ENCODE data around the gene HTR7. TPM values are rescaled to one million over a fixed set of nuclear protein-coding genes. Genes with fewer than 3 reads are reported as not detected.

HTR7 gene
- total RNA-seq, 1 donor from 2014 or later: 2.3 TPM

- TF ChIP-seq CTCF (conservative IDR thresholded peaks at IDR 0.05): no peak
- H3K27ac Mint-ChIP-seq: no peak overlapping the region
- no peak overlapping the region for H3K4me3 Mint-ChIP-seq
- H3K4me1 Mint-ChIP-seq (ENCODE audit: unreplicated experiment): peaks cover 7% of the 10 kb centered on the region
- no peaks in the 10 kb centered on the region for H3K36me3 Mint-ChIP-seq
- peaks cover 23% of the 10 kb centered on the region for H3K27me3 Mint-ChIP-seq
- no peaks in the 10 kb centered on the region for H3K9me3 Mint-ChIP-seq
- no peak for DNase-seq (ENCODE audit: extremely low spot score, unreplicated experiment)
These were observed 111.0 kb downstream of the HTR7 start for GRCh38 chr10:90746829-90747228.

GRCh38 chr10:90745565-90745964 lies 112.3 kb downstream of the HTR7 start:
- TF ChIP-seq CTCF (conservative IDR thresholded peaks at IDR 0.05): no peak
- Mint-ChIP-seq H3K27me3 (peaks cover 16% of the 10 kb centered on the region), H3K4me1 (ENCODE audit: unreplicated experiment) (peaks cover 8% of the 10 kb centered on the region), H3K27ac (no peak overlapping the region), H3K36me3 (no peaks in the 10 kb centered on the region), H3K4me3 (no peak overlapping the region), H3K9me3 (no peaks in the 10 kb centered on the region)
- DNase-seq (ENCODE audit: extremely low spot score, unreplicated experiment): no peak

GRCh38 chr10:90743291-90743690 lies 114.5 kb downstream of the HTR7 start:
- H3K27ac Mint-ChIP-seq: no peak overlapping the region
- H3K4me3 Mint-ChIP-seq: no peak overlapping the region
- no peaks in the 10 kb centered on the region for H3K9me3 Mint-ChIP-seq
- no peak for TF ChIP-seq CTCF (conservative IDR thresholded peaks at IDR 0.05)
- no peak for DNase-seq (ENCODE audit: extremely low spot score, unreplicated experiment)
- peaks cover 8% of the 10 kb centered on the region for H3K4me1 Mint-ChIP-seq (ENCODE audit: unreplicated experiment)
- peaks cover 9% of the 10 kb centered on the region for H3K27me3 Mint-ChIP-seq
- H3K36me3 Mint-ChIP-seq: no peaks in the 10 kb centered on the region

- Mint-ChIP-seq H3K27me3 (no peaks in the 10 kb centered on the region), H3K36me3 (no peaks in the 10 kb centered on the region), H3K4me1 (ENCODE audit: unreplicated experiment) (peaks cover 8% of the 10 kb centered on the region), H3K4me3 (no peak overlapping the region), H3K27ac (no peak overlapping the region), H3K9me3 (no peaks in the 10 kb centered on the region)
- DNase-seq (ENCODE audit: extremely low spot score, unreplicated experiment): no peak
- TF ChIP-seq CTCF (conservative IDR thresholded peaks at IDR 0.05): no peak
These were observed 115.8 kb downstream of the HTR7 start for GRCh38 chr10:90741926-90742565.

GRCh38 chr10:90740265-90740664 lies 117.6 kb downstream of the HTR7 start:
- Mint-ChIP-seq H3K36me3 (no peaks in the 10 kb centered on the region), H3K27me3 (no peaks in the 10 kb centered on the region), H3K9me3 (no peaks in the 10 kb centered on the region), H3K4me1 (ENCODE audit: unreplicated experiment) (peaks cover 8% of the 10 kb centered on the region), H3K4me3 (no peak overlapping the region), H3K27ac (no peak overlapping the region)
- no peak for TF ChIP-seq CTCF (conservative IDR thresholded peaks at IDR 0.05)
- no peak for DNase-seq (ENCODE audit: extremely low spot score, unreplicated experiment)

- no peaks in the 10 kb centered on the region for H3K36me3 Mint-ChIP-seq
- no peaks in the 10 kb centered on the region for H3K9me3 Mint-ChIP-seq
- no peak for DNase-seq (ENCODE audit: extremely low spot score, unreplicated experiment)
- H3K4me1 Mint-ChIP-seq (ENCODE audit: unreplicated experiment): peaks cover 8% of the 10 kb centered on the region
- no peaks in the 10 kb centered on the region for H3K27me3 Mint-ChIP-seq
- no peak overlapping the region for H3K27ac Mint-ChIP-seq
- no peak overlapping the region for H3K4me3 Mint-ChIP-seq
- TF ChIP-seq CTCF (conservative IDR thresholded peaks at IDR 0.05): no peak
These were observed 119.0 kb downstream of the HTR7 start for GRCh38 chr10:90738885-90739284.
